ENCODE results near the gene PROSER2.

- TF ChIP-seq ZNF565 (CRISPR knock-in tag; conservative IDR thresholded peaks at IDR 0.05; ENCODE audit: low read depth) (no peak), OSR1 (CRISPR knock-in tag; IDR thresholded peaks at IDR 0.05) (no peak), TOX (CRISPR knock-in tag; IDR thresholded peaks at IDR 0.05; ENCODE audit: borderline replicate concordance) (no peak), RARB (CRISPR knock-in tag; IDR thresholded peaks at IDR 0.05) (no peak), TCF4 (CRISPR knock-in tag; IDR thresholded peaks at IDR 0.05; ENCODE audit: borderline replicate concordance) (no peak), ESRRG (CRISPR knock-in tag; IDR thresholded peaks at IDR 0.05) (no peak), CREB5 (CRISPR knock-in tag; IDR thresholded peaks at IDR 0.05; ENCODE audit: low read depth) (no peak), PATZ1 (CRISPR knock-in tag; IDR thresholded peaks at IDR 0.05; ENCODE audit: borderline replicate concordance) (no peak), POU6F1 (CRISPR knock-in tag; IDR thresholded peaks at IDR 0.05; ENCODE audit: borderline replicate concordance, low read depth) (no peak), ISL1 (CRISPR knock-in tag; IDR thresholded peaks at IDR 0.05) (no peak)
Observed at GRCh38 chr10:11798845-11799735, 24.1 kb upstream of the PROSER2 start.
